DMS53 treated with DMSO at 0.1 percent for 48 hours (cell line): ENCODE data around the gene FBXO34.

Experiments used
- DNase-seq: peaks from one replicate; lab custom pipeline; 2025; ENCODE audit not compliant: unreplicated experiment; lab: John Stamatoyannopoulos, UW

FBXO34 gene

GRCh38 chr14:55270832-55271571 lies at the start of gene FBXO34:
Gene FBXO34 (plus strand): TSS chr14:55271421. CDS start chr14:55350391, 78,970 bp downstream.
- DNase-seq = peak; percentile 93

GRCh38 chr14:55221968-55222367 lies 49.3 kb upstream of the FBXO34 start:
- DNase-seq = no peak

- no peak for DNase-seq
Observed at GRCh38 chr14:55223364-55223763, 47.9 kb upstream of the FBXO34 start.

DNA sequence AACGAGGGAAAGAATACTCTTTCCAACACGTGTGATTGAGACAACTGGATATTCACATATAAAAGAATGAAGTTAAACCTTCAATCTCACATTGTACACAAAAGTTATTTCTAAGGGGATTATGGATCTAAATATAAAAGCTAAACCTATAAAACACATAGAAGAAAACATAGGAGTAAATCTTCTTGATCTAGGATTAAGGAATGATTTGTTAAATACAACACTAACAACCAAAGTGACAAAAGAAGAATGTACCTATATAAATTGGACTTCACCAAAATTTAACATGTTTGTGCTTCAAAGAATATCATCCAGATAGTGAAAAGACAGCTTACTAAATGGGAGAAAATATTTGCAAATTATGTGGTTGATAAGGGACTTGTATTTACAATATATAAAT lies 43.0 kb upstream of the FBXO34 start:
- DNase-seq = no peak

GRCh38 chr14:55233591-55233990 lies 37.6 kb upstream of the FBXO34 start:
- no peak for DNase-seq

DNA sequence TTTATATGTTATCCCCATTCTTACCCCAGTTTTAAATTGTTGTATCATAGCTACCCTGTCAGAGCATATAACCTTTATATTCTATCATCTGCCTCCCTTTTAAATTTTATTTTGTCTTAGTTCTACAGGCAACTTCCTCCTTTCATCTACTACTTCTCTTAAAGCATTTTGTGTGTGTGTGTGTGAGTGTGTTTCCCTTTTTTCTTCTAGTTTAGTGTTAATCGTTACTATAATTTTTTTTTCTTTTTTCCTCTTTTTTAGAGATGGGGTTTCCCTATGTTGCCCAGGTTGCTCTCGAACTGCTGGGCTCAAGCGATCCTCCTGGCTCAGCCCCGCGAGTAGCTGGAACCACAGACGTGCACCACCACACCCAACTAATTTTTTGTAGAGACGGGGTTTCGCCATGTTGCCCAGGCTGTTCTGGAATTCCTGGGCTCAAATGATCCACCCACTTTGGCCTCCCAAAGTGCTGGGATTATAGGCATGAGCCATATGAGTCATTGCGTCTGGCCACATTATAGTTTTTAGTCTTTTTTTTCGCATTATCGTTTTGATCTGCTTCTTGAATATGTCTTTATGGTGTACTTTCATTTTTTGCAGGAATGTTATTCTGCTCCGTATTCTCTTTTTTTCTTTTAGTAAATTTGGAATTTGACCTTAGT lies 33.1 kb upstream of the FBXO34 start:
- DNase-seq = no peak

- no peak for DNase-seq
Observed at GRCh38 chr14:55239320-55239719, 31.9 kb upstream of the FBXO34 start.

- DNase-seq = no peak
Observed at GRCh38 chr14:55240526-55241178, 30.6 kb upstream of the FBXO34 start.

DNA sequence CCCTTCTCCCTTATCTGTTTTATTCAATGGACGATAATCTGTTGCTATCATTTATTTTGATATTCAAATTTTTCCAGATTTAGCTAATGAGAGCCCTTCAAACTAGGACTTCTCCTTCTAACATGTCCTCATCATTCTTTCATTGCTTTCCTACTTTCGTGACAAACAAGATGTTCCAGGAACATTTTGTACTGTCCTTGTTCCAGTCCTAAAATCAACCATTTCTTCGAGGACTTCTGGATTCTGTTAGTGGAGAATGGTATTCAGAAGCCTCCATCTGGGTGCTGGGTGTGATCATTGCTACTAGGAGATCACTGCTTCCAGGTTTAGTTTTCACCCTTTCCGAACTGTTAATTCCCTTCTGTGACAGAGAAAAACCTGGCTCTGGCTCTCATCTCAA lies 29.5 kb upstream of the FBXO34 start:
- DNase-seq = no peak

DNA sequence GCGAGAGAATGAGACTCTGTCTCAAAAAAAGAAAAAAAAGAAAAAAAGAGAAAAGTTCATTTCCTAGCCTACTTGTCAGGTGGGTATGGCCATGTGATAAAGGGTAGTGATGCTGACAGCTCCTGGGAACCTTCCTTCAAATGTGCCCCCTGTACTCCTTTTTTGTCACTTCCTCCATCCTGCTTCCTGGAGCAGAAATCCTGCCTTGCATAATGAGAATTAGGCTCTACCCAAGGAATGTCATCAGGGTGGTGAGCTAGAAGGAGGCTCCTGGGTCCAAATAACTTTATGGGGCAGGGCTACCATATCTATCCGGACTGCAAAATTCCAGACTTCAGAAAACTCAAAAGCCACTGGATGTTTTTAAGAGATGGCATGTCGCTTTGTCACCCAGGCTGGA lies 27.8 kb upstream of the FBXO34 start:
- DNase-seq = no peak

- DNase-seq = no peak
Observed at GRCh38 chr14:55243813-55244212, 27.4 kb upstream of the FBXO34 start.

GRCh38 chr14:55245657-55246268 lies 25.5 kb upstream of the FBXO34 start:
- DNase-seq = peak; percentile 21

GRCh38 chr14:55248411-55248810 lies 22.8 kb upstream of the FBXO34 start:
- DNase-seq = no peak

- no peak for DNase-seq
Observed at GRCh38 chr14:55249423-55249822, 21.8 kb upstream of the FBXO34 start.

GRCh38 chr14:55253276-55253675 lies 17.9 kb upstream of the FBXO34 start:
- no peak for DNase-seq

DNA sequence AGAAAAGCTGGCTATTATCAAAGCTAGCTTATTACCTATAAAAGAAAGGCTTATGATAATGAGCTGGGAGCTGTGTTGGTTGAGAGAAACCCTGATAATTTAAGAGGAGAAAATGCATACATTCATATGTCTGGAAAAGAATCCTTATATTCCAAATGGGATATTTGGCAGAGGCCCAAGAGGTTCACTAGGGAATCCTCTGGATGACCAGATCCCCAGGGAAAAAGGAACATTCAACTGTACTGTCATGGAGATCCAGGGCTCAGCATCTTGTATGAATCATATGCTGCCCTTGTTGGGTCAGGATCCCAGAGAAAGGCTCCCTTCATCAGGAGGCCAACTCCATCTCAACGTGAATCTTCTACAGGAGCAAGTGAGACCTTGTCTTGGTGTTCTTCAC lies 16.6 kb upstream of the FBXO34 start:
- DNase-seq = no peak

- DNase-seq = no peak
Observed at GRCh38 chr14:55255979-55256378, 15.2 kb upstream of the FBXO34 start.

DNA sequence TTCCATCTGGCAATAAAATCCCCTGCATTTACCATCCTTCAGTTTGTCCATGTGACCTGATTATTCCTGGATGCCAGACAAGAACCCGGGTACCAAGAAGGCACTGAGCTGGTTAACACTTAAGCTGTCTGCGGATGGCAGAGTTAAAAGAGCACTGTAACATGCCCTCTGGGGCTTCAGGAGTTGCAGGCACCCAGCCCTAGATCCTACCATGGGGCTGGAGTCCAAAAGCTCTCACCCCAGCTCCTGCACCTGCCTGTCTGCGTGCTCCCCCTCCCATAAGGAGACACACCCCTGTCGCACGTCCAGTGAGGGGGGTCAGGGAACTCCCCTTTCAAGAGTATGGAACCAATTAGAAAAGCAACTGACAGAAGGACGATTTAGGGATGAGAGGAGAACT lies 14.6 kb upstream of the FBXO34 start:
- DNase-seq = no peak

DNA sequence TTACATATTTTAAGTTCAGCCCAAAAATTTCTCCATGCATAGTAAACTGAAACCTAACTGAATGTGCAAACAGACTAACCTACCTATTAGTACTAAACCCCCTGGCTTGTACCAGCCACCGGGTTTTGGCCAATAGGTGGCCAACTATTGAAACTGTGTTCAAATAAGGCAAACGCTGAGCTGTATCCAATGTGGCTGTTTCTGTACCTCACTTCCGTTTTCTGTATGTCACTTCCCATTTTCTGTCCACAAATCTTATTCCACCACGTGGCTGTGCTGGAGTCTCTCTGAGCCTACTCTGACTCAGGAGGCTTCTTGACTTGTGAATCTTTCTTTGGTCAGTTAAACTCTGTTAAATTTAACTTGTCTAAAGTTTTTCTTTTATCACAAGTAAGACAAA lies 6.0 kb upstream of the FBXO34 start:
- no peak for DNase-seq

GRCh38 chr14:55267820-55268219 lies 3.4 kb upstream of the FBXO34 start:
- DNase-seq = no peak

DNA sequence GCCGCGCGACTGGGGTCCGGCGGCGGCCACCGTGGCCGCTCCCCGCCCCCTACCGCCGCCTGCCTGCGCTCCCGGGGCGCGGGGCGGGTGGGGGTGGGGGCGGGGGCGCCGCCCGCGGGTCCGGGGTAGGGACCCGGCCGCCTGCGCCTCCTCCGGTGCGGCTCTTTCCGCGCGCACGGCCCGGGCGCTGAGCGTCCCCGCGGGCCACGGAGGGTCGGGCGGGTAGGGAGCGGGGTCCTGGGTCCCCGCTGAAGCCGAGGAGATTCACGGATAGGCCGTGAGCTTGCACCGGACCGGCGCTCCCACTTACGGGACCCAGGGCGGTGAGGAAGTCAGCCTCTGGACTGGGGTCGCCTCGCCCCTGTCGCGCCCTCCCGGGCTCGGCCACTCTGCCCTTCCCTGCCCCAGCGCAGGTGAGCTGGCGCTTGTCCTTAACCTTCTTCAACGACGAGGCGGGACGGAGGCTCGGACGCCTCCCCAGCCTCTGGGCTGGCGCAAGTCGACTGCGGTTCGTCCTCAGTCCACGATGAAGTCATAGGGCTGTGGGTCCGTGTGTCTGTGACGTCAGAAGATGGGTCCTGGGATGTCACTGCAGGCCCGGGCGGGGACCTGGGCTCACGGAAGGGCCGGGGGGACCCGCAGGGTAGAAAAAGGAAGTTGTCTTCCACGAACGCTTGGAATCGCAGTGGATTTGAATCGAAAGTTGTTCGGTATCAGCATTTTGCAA lies 514 bp downstream of the FBXO34 start:
- DNase-seq = peak; percentile 53
